Bronchial epithelial cell (primary cell): Measurements from ENCODE around the gene GPR21. TPM values are rescaled to one million over a fixed set of nuclear protein-coding genes. Genes with fewer than 3 reads are reported as not detected.

ENCODE experiments used
- DNase-seq: peaks from one replicate; pipeline ENCODE4 v3.0.0-alpha.2; 2010; ENCODE audit warnings: low read depth
- FAIRE-seq: peaks from 2 replicates; lab custom pipeline; 2011; peaks lifted over from hg19 to GRCh38; lab: Jason Lieb, UNC
- H3K27me3 ChIP-seq: 2 replicates; pipeline ENCODE4 v1.5.1; 2011; ENCODE audit warnings: low read length; ENCODE audit not compliant: control insufficient read depth, insufficient read depth
- H3K36me3 ChIP-seq: 2 replicates; pipeline ENCODE4 v1.5.1; 2011; ENCODE audit warnings: low read length; ENCODE audit not compliant: control insufficient read depth, insufficient read depth
- H3K4me3 ChIP-seq: 2 replicates; pipeline ENCODE4 v1.5.1; 2011; ENCODE audit warnings: mild to moderate bottlenecking, low read depth, low read length, control low read depth
- CTCF ChIP-seq: IDR thresholded peaks from 2 replicates; pipeline ENCODE4 v1.5.1; 2011; ENCODE audit warnings: mild to moderate bottlenecking, moderate library complexity, low read length, control low read depth, inconsistent platforms; ENCODE audit not compliant: insufficient read depth, severe bottlenecking
- total RNA-seq: library from RNA; depleted of rRNA; stranded (reverse); fragments of >200 nt; gene quantifications from 2 replicates; pipeline ENCODE4 v1.2.1, GENCODE V29; 2014

GPR21 gene
- total RNA-seq, 1 donor from 2014 or later: 1.3 TPM

GRCh38 chr9:122996586-122996985 lies 36.9 kb upstream of the GPR21 start:
- H3K36me3 ChIP-seq: peaks cover 2% of the 10 kb centered on the region
- H3K4me3 ChIP-seq: no peak overlapping the region
- DNase-seq: no peak
- no peaks in the 10 kb centered on the region for H3K27me3 ChIP-seq
- TF ChIP-seq CTCF: no peak
- no peak for FAIRE-seq

- H3K27me3 ChIP-seq: no peaks in the 10 kb centered on the region
- H3K36me3 ChIP-seq: peaks cover 2% of the 10 kb centered on the region
- no peak for TF ChIP-seq CTCF
- H3K4me3 ChIP-seq: no peak overlapping the region
- DNase-seq: no peak
- FAIRE-seq: no peak
Observed at GRCh38 chr9:122998448-122998847, 35.0 kb upstream of the GPR21 start.

- DNase-seq (no peak), FAIRE-seq (no peak)
- no peak overlapping the region for H3K4me3 ChIP-seq
- peaks cover 3% of the 10 kb centered on the region for H3K36me3 ChIP-seq
- no peaks in the 10 kb centered on the region for H3K27me3 ChIP-seq
- no peak for TF ChIP-seq CTCF
Observed at GRCh38 chr9:123000371-123001068, 32.9 kb upstream of the GPR21 start.

- Histone ChIP-seq H3K36me3 (peaks cover 3% of the 10 kb centered on the region), H3K4me3 (no peak overlapping the region), H3K27me3 (no peaks in the 10 kb centered on the region)
- FAIRE-seq (no peak), DNase-seq (no peak)
- TF ChIP-seq CTCF: no peak
Observed at GRCh38 chr9:123002754-123003153, 30.7 kb upstream of the GPR21 start.

- TF ChIP-seq CTCF: no peak
- Histone ChIP-seq H3K4me3 (no peak overlapping the region), H3K36me3 (peaks cover 3% of the 10 kb centered on the region), H3K27me3 (no peaks in the 10 kb centered on the region)
- no peak for FAIRE-seq
- no peak for DNase-seq
Observed at GRCh38 chr9:123003466-123003865, 30.0 kb upstream of the GPR21 start.

GRCh38 chr9:123005964-123006363 lies 27.5 kb upstream of the GPR21 start:
- H3K27me3 ChIP-seq: no peaks in the 10 kb centered on the region
- H3K36me3 ChIP-seq: peaks cover 3% of the 10 kb centered on the region
- FAIRE-seq (no peak), DNase-seq (no peak)
- no peak for TF ChIP-seq CTCF
- no peak overlapping the region for H3K4me3 ChIP-seq
